KOPT-K1 (cell line): ENCODE data around the gene CCDC32.
"Not testable (repeated sequence)": the region's sequence is repeated elsewhere in the genome, so short reads cannot be mapped to it uniquely, and the experiment has no call there.

Experiments
- H3K27ac ChIP-seq: fragments of 200-600 bp; sonication (generic); 2 replicates; pipeline ENCODE4 v1.5.1; 2016; ENCODE audit warnings: antibody characterized with exemption, mild to moderate bottlenecking, low read depth, low read length; ENCODE audit not compliant: poor library complexity, severe bottlenecking
- H3K36me3 ChIP-seq: fragments of 200-600 bp; sonication (generic); 2 replicates; pipeline ENCODE4 v1.5.1; 2017; ENCODE audit warnings: antibody characterized with exemption, mild to moderate bottlenecking, low read length, moderate library complexity; ENCODE audit not compliant: insufficient read depth
- H3K9me3 ChIP-seq: fragments of 200-600 bp; sonication (generic); 2 replicates; pipeline ENCODE4 v1.5.1; 2017; ENCODE audit warnings: antibody characterized with exemption, low read length, mild to moderate bottlenecking; ENCODE audit not compliant: insufficient read depth, poor library complexity, severe bottlenecking

CCDC32 gene

GRCh38 chr15:40582726-40583246 is 17.9 kb upstream of the CCDC32 start:
- H3K36me3 ChIP-seq, result no peaks in the 10 kb centered on the region
- no peak overlapping the region for H3K27ac ChIP-seq
- H3K9me3 ChIP-seq, result no peaks in the 10 kb centered on the region

DNA sequence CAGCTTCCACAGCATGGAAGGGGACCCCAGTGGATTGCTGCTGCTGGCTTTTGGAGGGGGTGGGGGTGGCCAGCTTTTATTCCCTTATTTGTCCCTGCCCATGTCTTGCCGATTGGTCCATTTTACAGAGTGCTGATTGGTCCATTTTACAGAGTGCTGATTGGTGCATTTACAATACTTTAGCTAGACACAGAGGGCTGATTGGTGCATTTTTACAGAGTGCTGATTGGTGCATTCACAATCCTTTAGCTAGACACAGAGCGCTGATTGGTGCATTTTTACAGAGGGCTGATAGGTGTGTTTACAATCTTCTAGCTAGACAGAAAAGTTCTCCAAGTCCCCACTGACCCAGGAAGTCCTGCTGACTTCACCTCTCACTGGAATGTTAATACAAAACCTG is 17.0 kb upstream of the CCDC32 start:
- not testable (repeated sequence) for H3K9me3 ChIP-seq, H3K36me3 ChIP-seq, H3K27ac ChIP-seq

GRCh38 chr15:40578892-40579291 is 14.1 kb upstream of the CCDC32 start:
- Histone ChIP-seq H3K36me3 (peaks cover 20% of the 10 kb centered on the region), H3K27ac (no peak overlapping the region)

DNA sequence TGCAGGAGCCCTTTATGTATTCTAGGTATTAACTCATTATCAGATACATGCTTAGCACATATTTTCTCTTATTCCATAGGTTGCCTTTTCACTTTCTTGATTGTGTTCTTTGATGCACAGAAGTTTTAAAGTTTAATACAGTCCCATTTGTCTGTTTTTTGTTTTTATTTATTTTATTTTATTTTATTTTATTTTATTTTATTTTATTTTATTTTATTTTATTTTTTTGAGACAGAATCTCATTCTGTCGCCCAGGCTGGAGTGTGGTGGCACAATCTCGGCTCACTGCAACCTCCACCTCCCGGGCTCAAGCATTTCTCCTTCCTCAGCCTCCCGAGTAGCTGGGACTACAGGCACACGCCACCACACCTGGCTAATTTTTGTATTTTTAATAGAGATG is 12.1 kb upstream of the CCDC32 start:
- H3K27ac ChIP-seq, H3K9me3 ChIP-seq: not testable (repeated sequence)
- H3K36me3 ChIP-seq, result peaks cover 32% of the 10 kb centered on the region

More at GRCh38 chr15:40578892-40579291, 14.1 kb upstream of the CCDC32 start:
- no peaks in the 10 kb centered on the region for H3K9me3 ChIP-seq

DNA sequence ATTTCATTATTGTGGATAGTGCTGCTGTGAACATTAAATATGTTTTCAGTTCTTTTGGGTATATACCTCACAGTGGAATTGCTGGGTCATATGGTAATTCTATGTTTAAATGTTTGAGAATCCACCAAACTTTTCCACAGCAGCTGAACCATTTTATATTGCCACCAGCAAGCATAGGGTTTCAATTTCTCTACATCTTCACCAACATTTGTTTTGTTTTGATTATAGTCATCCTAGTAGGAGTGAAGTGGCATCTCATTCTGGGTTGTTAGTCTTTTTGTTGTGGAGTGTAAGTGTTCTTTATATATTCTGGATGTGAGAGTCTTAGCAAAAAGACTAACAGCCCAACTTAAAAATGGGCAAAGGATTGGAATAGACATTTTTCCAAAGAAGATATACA is 10.3 kb upstream of the CCDC32 start:
- H3K9me3 ChIP-seq, result no peaks in the 10 kb centered on the region
- peaks cover 41% of the 10 kb centered on the region for H3K36me3 ChIP-seq
- no peak overlapping the region for H3K27ac ChIP-seq

DNA sequence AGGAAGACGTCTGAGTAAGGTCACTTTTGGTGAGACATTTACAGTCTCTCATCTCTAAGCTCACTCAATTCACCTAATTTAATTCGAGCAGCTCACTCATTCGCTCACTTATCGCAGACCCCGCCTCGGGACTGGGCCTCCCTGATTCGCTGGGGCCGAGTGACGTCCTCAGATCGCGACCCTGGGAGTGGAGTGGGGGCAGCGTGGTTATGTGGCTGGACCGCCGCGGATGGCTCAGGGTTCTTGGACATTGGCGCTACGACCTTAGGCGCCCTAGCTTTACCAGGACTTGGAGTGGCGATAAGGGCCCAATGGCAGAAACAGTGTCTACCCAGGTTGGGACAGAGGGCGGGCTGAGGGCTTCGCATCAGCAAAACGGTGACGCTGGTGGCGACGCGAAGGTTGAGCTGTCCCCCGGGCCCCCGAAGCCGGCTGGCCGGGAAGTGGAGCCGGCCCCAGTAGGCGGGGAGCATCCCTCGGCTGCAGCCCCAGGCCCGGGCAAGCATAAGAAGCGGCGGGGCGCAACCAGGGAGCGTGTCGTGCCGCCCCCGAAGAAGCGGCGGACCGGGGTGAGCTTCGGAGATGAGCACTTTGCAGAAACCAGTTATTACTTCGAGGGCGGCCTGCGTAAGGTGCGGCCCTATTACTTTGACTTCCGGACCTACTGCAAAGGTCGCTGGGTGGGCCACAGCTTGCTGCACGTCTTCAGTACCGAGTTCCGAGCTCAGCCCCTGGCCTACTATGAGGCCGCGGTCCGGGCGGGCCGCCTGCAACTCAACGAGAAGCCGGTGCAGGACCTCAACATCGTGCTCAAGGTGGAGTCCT is 4.5 kb upstream of the CCDC32 start, which contains the start of gene RPUSD2:
Gene RPUSD2, plus strand, starts transcription at position 171 of the 825 bp plus-strand sequence. Its CDS starts 39 bp downstream, at position 210.
- H3K9me3 ChIP-seq, result no peaks in the 10 kb centered on the region
- peak within 1 kb of the TSS; percentile 57 for H3K27ac ChIP-seq
- peaks cover 26% of the 10 kb centered on the region for H3K36me3 ChIP-seq

DNA sequence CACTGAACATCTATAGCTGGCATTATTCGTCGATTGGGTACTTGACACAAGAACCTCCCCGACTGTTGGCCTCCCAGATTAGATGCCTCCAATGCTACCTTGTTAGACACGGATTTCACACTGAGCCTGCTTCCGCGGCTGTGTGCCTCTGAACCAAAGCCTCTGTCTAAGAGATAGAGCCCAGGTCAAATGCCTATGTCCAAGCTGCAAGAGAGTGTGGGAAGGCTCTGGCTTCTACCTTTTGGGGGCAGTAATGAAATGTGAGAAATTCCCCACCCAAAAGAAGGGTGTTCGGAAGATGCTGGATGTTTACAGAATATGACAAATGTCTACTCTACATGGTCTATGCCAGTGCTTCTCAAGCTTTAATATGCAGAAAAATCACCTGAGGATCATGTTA is 2.3 kb upstream of the CCDC32 start:
- peaks cover 12% of the 10 kb centered on the region for H3K36me3 ChIP-seq
- no peaks in the 10 kb centered on the region for H3K9me3 ChIP-seq
- no peak overlapping the region for H3K27ac ChIP-seq

- Histone ChIP-seq H3K9me3 (no peaks in the 10 kb centered on the region), H3K27ac (peak overlapping the region; percentile 73), H3K36me3 (no peaks in the 10 kb centered on the region)
These were observed 744 bp upstream of the CCDC32 start for GRCh38 chr15:40565333-40566238.

DNA sequence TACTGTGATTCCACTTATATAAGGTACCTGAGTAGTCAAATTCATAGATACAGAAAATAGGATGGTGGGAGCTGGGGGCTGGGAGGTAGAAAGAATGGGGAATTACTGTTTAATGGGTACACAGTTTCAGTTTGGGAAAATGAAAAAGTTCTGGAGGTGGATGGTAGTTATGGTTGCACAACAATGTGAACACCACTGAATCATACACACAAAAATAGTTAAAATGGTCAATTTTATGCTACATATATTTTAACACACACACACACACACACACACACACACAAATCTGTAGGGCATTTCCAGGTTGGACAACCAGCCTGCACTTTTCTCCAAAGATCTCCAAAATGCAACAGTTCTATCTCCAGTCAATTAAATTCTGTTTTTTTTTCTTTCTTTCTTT is 1.4 kb downstream of the CCDC32 start:
- H3K36me3 ChIP-seq, result no peaks in the 10 kb centered on the region
- H3K9me3 ChIP-seq, result no peaks in the 10 kb centered on the region

DNA sequence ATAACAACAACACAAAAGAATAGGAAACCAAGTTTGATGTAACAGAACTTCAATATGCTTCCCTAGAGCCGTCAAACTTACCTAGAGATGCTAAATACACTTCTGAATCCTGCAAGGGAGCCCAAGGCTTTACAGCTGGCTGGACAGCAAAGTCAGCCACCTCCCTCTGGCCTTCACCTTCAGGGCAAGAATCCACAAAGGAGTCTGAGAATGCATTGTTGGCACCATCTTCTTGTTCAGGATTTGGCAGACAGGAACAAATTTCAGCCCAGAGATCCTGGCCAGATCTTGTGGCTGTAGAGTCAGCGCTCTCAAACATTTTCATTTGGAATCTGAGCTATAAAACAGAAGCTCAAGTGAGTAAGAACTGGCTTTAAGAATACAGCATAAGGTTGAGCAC is 2.2 kb downstream of the CCDC32 start:
- H3K9me3 ChIP-seq, result no peaks in the 10 kb centered on the region
- H3K27ac ChIP-seq, result no peak overlapping the region
- H3K36me3 ChIP-seq, result no peaks in the 10 kb centered on the region

More for the DNA sequence above, 1.4 kb downstream of the CCDC32 start:
- H3K27ac ChIP-seq, result no peak overlapping the region

DNA sequence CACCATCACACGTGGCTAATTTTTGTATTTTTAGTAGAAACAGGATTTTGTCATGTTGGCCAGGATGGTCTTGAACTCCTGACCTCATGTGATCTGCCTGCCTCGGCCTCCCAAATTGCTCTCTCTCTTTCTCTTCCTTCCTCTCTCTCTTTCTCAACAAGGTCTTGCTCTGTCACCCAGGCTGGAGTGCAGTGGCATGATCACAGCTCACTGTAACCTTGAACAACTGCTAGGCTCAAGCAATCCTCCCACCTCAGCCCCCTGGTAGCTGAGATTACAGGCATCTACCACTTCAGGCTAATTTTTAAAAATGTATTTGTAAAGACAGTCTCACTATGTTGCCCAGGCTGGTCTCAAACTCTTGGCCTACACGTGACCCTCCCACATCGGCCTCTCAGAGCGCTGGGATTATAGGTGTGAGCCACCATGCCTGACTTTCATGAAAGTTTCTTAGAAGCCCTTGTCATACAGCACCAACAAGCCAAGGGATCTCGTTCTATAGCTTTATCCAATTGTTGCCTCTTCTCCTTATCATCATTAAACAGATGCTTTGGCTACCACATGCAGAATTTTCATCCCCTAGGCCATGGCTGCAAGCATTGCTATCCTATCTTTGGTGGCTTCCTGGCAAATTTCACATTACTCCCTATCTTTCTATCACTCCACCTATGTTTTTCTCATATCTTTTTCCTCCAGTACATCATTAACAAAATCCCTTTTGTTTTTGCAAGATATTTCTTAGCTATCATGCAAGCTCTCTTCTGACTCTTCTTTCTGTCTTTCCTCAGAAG is 5.7 kb downstream of the CCDC32 start:
- Histone ChIP-seq H3K9me3 (no peaks in the 10 kb centered on the region), H3K36me3 (peaks cover 4% of the 10 kb centered on the region; the same call in 1 of the 2 replicates), H3K27ac (no peak overlapping the region)

GRCh38 chr15:40555876-40556275 is 9.0 kb downstream of the CCDC32 start:
- peaks cover 15% of the 10 kb centered on the region; the same call in 1 of the 2 replicates for H3K36me3 ChIP-seq
- no peak overlapping the region for H3K27ac ChIP-seq
- H3K9me3 ChIP-seq, result no peaks in the 10 kb centered on the region

DNA sequence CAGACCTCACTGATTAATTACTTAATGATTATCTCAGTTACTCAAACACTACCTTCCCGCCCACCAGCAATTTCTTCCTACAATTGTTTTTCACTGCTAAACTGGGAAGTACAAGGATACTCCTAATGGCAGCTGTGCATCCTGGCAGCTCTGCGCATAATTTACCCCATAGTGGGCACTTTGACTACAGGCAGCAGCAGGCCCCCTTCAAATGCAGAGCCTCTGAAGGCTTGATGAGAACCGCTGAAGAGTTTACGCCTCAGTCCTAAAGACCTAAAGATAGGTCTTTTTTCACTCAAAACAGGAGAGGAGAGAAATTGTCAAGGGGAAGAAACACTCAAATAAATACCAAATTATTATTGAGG is 10.7 kb downstream of the CCDC32 start:
- H3K36me3 ChIP-seq, result peaks cover 15% of the 10 kb centered on the region; the same call in 1 of the 2 replicates
- H3K27ac ChIP-seq, result no peak overlapping the region

DNA sequence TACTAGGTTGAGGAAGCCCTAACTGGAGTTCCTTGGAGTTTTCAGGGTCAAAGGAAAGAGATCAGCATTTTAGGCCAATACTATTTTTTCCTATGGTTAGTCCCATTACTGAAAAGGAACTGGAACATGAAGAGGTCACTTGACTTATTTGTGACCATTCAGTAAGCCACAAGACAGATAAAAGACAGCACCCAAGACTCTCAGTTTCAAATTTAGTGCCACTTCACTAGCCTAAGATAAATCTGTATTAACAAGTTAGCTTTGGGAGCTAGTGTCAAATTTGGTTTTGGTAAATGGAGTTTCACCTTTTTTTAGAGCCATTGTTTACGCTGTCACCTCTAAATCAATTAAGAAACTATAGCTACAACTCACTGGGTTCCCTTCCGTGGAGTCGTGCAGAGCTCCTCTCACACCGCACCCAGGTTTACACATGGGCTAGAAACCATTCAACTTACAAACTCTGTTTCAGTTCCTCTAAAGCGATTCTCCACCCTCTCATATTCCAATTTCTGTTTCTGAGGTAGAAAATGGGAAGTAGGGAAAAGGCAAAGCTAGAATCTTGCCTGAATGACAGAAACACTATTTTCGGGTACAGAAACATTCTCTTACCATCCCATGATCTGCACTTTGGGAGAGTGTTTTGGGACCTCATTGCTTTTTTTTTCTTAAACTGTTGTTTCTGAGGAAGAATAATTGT is 14.4 kb downstream of the CCDC32 start:
- Histone ChIP-seq H3K27ac (no peak overlapping the region), H3K36me3 (peaks cover 11% of the 10 kb centered on the region; the same call in 1 of the 2 replicates), H3K9me3 (no peaks in the 10 kb centered on the region)

More for the DNA sequence above, 10.7 kb downstream of the CCDC32 start:
- H3K9me3 ChIP-seq, result no peaks in the 10 kb centered on the region
